Effector memory CD8-positive, alpha-beta T cell (primary cell): Measurements from ENCODE around the gene HLTF.

Experiments
- ATAC-seq: fragments of 150-1000 bp; cut with Tn5 transposase; replicated peaks from 2 replicates; pipeline ENCODE4 v1.10.0; 2021; ENCODE audit warnings: mild to moderate bottlenecking, moderate library complexity
- DNase-seq, 3 experiments: peaks; one replicate each; pipeline ENCODE4 v3.0.0; 2021
- H3K27ac Mint-ChIP-seq, 2 donors: one replicate each; pipeline ENCODE4 v1.8.0; 2022; ENCODE audit warnings: mild to moderate bottlenecking in 2 of 2, mixed read lengths in 2 of 2, moderate library complexity in 2 of 2
- H3K27me3 Mint-ChIP-seq, 2 donors: one replicate each; pipeline ENCODE4 v1.8.0; 2022; ENCODE audit warnings: mixed read lengths in 2 of 2
- H3K36me3 Mint-ChIP-seq: one replicate; pipeline ENCODE4 v1.8.0; 2022; ENCODE audit warnings: mild to moderate bottlenecking, moderate library complexity, mixed read lengths; ENCODE audit not compliant: insufficient read depth
- H3K4me1 Mint-ChIP-seq, 2 donors: one replicate each; pipeline ENCODE4 v1.8.0; 2022; ENCODE audit warnings: low read depth in 2 of 2, mixed read lengths in 2 of 2
- H3K4me3 Mint-ChIP-seq, 2 donors: one replicate each; pipeline ENCODE4 v1.8.0; 2022; ENCODE audit warnings: mild to moderate bottlenecking in 2 of 2, mixed read lengths in 2 of 2, moderate library complexity in 2 of 2
- H3K9me3 Mint-ChIP-seq, 2 donors: one replicate each; pipeline ENCODE4 v1.8.0; 2022; ENCODE audit warnings: mixed read lengths in 2 of 2

The HLTF gene

GRCh38 chr3:149067883-149068282 lies 18.4 kb downstream of the HLTF start:
- Mint-ChIP-seq H3K9me3 (no peaks in the 10 kb centered on the region), H3K4me3 (no peak overlapping the region), H3K27ac (no peak overlapping the region), H3K4me1 (no peaks in the 10 kb centered on the region), H3K36me3 (peaks cover 37% of the 10 kb centered on the region), H3K27me3 (no peaks in the 10 kb centered on the region)
- ATAC-seq (no peak), DNase-seq (no peak)

- H3K9me3 Mint-ChIP-seq, result no peaks in the 10 kb centered on the region
- no peak overlapping the region for H3K27ac Mint-ChIP-seq
- no peak for DNase-seq
- H3K27me3 Mint-ChIP-seq, result no peaks in the 10 kb centered on the region
- no peak for ATAC-seq
- no peak overlapping the region for H3K4me3 Mint-ChIP-seq
- H3K4me1 Mint-ChIP-seq, result no peaks in the 10 kb centered on the region
- peaks cover 38% of the 10 kb centered on the region for H3K36me3 Mint-ChIP-seq
These were observed 24.6 kb downstream of the HLTF start for GRCh38 chr3:149061776-149062175.

GRCh38 chr3:149058602-149059001 lies 27.7 kb downstream of the HLTF start:
- Mint-ChIP-seq H3K27ac (peak overlapping the region in 1 of 2 donors; percentile 61), H3K4me1 (no peaks in the 10 kb centered on the region), H3K4me3 (no peak overlapping the region), H3K36me3 (peaks cover 38% of the 10 kb centered on the region), H3K9me3 (no peaks in the 10 kb centered on the region), H3K27me3 (no peaks in the 10 kb centered on the region)
- DNase-seq (no peak), ATAC-seq (no peak)

- H3K4me3 Mint-ChIP-seq, result no peak overlapping the region
- no peak for ATAC-seq
- H3K4me1 Mint-ChIP-seq, result no peaks in the 10 kb centered on the region
- H3K27ac Mint-ChIP-seq, result peak overlapping the region in 1 of 2 donors; percentile 65
- no peak for DNase-seq
- peaks cover 35% of the 10 kb centered on the region for H3K36me3 Mint-ChIP-seq
- no peaks in the 10 kb centered on the region for H3K9me3 Mint-ChIP-seq
- H3K27me3 Mint-ChIP-seq, result no peaks in the 10 kb centered on the region
These were observed 28.1 kb downstream of the HLTF start for GRCh38 chr3:149058198-149058597.

GRCh38 chr3:149055575-149055974 lies 30.8 kb downstream of the HLTF start:
- H3K9me3 Mint-ChIP-seq, result no peaks in the 10 kb centered on the region
- H3K4me1 Mint-ChIP-seq, result no peaks in the 10 kb centered on the region
- no peaks in the 10 kb centered on the region for H3K27me3 Mint-ChIP-seq
- DNase-seq (no peak), ATAC-seq (no peak)
- H3K27ac Mint-ChIP-seq, result no peak overlapping the region
- H3K36me3 Mint-ChIP-seq, result peaks cover 31% of the 10 kb centered on the region
- no peak overlapping the region for H3K4me3 Mint-ChIP-seq

- peaks cover 8% of the 10 kb centered on the region for H3K36me3 Mint-ChIP-seq
These were observed 41.8 kb downstream of the HLTF start for GRCh38 chr3:149044339-149045083.

GRCh38 chr3:149042789-149043386 lies 43.4 kb downstream of the HLTF start:
- H3K4me1 Mint-ChIP-seq, result peaks cover 15 to 21% of the 10 kb centered on the region in 2 donors
- peak overlapping the region; percentile 1 to 25 for H3K4me3 Mint-ChIP-seq
- no peaks in the 10 kb centered on the region for H3K27me3 Mint-ChIP-seq
- H3K9me3 Mint-ChIP-seq, result no peaks in the 10 kb centered on the region
- peak overlapping the region; percentile 2 to 73 for H3K27ac Mint-ChIP-seq
- DNase-seq (no peak), ATAC-seq (peak; percentile 51)
- H3K36me3 Mint-ChIP-seq, result peaks cover 15% of the 10 kb centered on the region

More at GRCh38 chr3:149044339-149045083, 41.8 kb downstream of the HLTF start:
- ATAC-seq (no peak), DNase-seq (no peak)
- Mint-ChIP-seq H3K27me3 (no peaks in the 10 kb centered on the region), H3K4me1 (peaks cover 15 to 21% of the 10 kb centered on the region in 2 donors), H3K4me3 (no peak overlapping the region), H3K9me3 (no peaks in the 10 kb centered on the region), H3K27ac (peak overlapping the region in 1 of 2 donors; percentile 11)

- peak overlapping the region in 1 of 2 donors; percentile 17 for H3K27ac Mint-ChIP-seq
- ATAC-seq (no peak), DNase-seq (no peak)
- peaks cover 38% of the 10 kb centered on the region for H3K36me3 Mint-ChIP-seq
- no peaks in the 10 kb centered on the region for H3K9me3 Mint-ChIP-seq
- H3K27me3 Mint-ChIP-seq, result no peaks in the 10 kb centered on the region
- H3K4me3 Mint-ChIP-seq, result no peak overlapping the region
- H3K4me1 Mint-ChIP-seq, result peaks cover 10 to 13% of the 10 kb centered on the region in 2 donors
These were observed 48.0 kb downstream of the HLTF start for GRCh38 chr3:149038322-149038721.

GRCh38 chr3:149037684-149038083 lies 48.6 kb downstream of the HLTF start:
- no peaks in the 10 kb centered on the region for H3K27me3 Mint-ChIP-seq
- no peaks in the 10 kb centered on the region for H3K9me3 Mint-ChIP-seq
- no peak overlapping the region for H3K4me3 Mint-ChIP-seq
- peaks cover 4 to 7% of the 10 kb centered on the region in 2 donors for H3K4me1 Mint-ChIP-seq
- ATAC-seq, result no peak
- DNase-seq, result no peak
- H3K27ac Mint-ChIP-seq, result no peak overlapping the region
- H3K36me3 Mint-ChIP-seq, result peaks cover 43% of the 10 kb centered on the region

- Mint-ChIP-seq H3K27ac (peak overlapping the region in 1 of 2 donors; percentile 41), H3K36me3 (peaks cover 64% of the 10 kb centered on the region), H3K4me3 (no peak overlapping the region), H3K4me1 (peaks cover 3 to 4% of the 10 kb centered on the region in 2 donors), H3K27me3 (no peaks in the 10 kb centered on the region), H3K9me3 (no peaks in the 10 kb centered on the region)
- no peak for ATAC-seq
- DNase-seq, result no peak
These were observed 55.2 kb downstream of the HLTF start for GRCh38 chr3:149031096-149031495.

GRCh38 chr3:149026718-149027117 lies 59.6 kb downstream of the HLTF start:
- H3K27ac Mint-ChIP-seq, result peak overlapping the region; percentile 73 to 88

GRCh38 chr3:149023951-149024350 lies 62.4 kb downstream of the HLTF start:
- Mint-ChIP-seq H3K36me3 (peaks cover 49% of the 10 kb centered on the region), H3K27me3 (no peaks in the 10 kb centered on the region), H3K4me1 (peaks cover 26 to 32% of the 10 kb centered on the region in 2 donors), H3K4me3 (no peak overlapping the region), H3K27ac (peak overlapping the region in 1 of 2 donors; percentile 77), H3K9me3 (no peaks in the 10 kb centered on the region)
- DNase-seq (no peak), ATAC-seq (no peak)

More at GRCh38 chr3:149026718-149027117, 59.6 kb downstream of the HLTF start:
- no peak for DNase-seq
- Mint-ChIP-seq H3K27me3 (no peaks in the 10 kb centered on the region), H3K4me3 (no peak overlapping the region), H3K36me3 (peaks cover 60% of the 10 kb centered on the region), H3K4me1 (peaks cover 10 to 12% of the 10 kb centered on the region in 2 donors), H3K9me3 (no peaks in the 10 kb centered on the region)
- ATAC-seq, result no peak

- peaks cover 46% of the 10 kb centered on the region for H3K36me3 Mint-ChIP-seq
- no peaks in the 10 kb centered on the region for H3K9me3 Mint-ChIP-seq
- peaks cover 29 to 41% of the 10 kb centered on the region in 2 donors for H3K4me1 Mint-ChIP-seq
- no peak overlapping the region for H3K4me3 Mint-ChIP-seq
- DNase-seq (no peak), ATAC-seq (no peak)
- peak overlapping the region in 1 of 2 donors; percentile 81 for H3K27ac Mint-ChIP-seq
- H3K27me3 Mint-ChIP-seq, result no peaks in the 10 kb centered on the region
These were observed 64.5 kb downstream of the HLTF start for GRCh38 chr3:149021830-149022229.

GRCh38 chr3:149020839-149021252 lies 65.5 kb downstream of the HLTF start:
- Mint-ChIP-seq H3K27me3 (no peaks in the 10 kb centered on the region), H3K9me3 (no peaks in the 10 kb centered on the region), H3K36me3 (peaks cover 45% of the 10 kb centered on the region), H3K4me3 (no peak overlapping the region), H3K27ac (peak overlapping the region; percentile 81 to 91), H3K4me1 (peaks cover 32 to 43% of the 10 kb centered on the region in 2 donors)
- no peak for DNase-seq
- no peak for ATAC-seq
